ENCODE results near the gene AEBP2.

Gene AEBP2

DNA sequence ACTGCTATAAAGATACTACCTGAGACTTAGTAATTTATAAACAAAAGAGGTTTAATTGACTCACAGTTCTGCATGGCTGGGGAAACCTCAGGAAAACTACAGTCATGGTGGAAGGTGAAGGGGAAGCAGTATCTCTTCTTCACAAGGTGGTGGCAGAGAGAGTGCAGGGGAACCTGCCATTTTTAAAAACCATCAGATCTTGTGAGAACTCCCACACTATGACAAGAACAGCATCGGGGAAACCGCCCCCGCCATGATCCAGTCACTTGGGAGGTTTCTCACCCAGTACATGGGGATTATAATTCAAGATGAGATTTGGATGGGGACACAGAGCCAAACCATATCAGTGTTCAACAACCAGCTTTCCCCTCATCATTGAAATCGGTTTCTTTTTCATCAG, 49.9 kb downstream of the AEBP2 start:
- H3K36me3 ChIP-seq (ENCODE audit: insufficient read depth), result no peaks in the 10 kb centered on the region
- H4K20me1 ChIP-seq (ENCODE audit: insufficient read depth), result no peaks in the 10 kb centered on the region
- no peak overlapping the region for H3K4me3 ChIP-seq (IDR thresholded peaks at IDR 0.05; ENCODE audit: insufficient read depth, low read depth, low read length)
- H3K27ac ChIP-seq, result no peak overlapping the region
- H3K4me1 ChIP-seq (ENCODE audit: low read depth, poor library complexity, severe bottlenecking), result no peaks in the 10 kb centered on the region
- H3K9ac ChIP-seq, result no peak overlapping the region
- TF ChIP-seq, protein P1, sequence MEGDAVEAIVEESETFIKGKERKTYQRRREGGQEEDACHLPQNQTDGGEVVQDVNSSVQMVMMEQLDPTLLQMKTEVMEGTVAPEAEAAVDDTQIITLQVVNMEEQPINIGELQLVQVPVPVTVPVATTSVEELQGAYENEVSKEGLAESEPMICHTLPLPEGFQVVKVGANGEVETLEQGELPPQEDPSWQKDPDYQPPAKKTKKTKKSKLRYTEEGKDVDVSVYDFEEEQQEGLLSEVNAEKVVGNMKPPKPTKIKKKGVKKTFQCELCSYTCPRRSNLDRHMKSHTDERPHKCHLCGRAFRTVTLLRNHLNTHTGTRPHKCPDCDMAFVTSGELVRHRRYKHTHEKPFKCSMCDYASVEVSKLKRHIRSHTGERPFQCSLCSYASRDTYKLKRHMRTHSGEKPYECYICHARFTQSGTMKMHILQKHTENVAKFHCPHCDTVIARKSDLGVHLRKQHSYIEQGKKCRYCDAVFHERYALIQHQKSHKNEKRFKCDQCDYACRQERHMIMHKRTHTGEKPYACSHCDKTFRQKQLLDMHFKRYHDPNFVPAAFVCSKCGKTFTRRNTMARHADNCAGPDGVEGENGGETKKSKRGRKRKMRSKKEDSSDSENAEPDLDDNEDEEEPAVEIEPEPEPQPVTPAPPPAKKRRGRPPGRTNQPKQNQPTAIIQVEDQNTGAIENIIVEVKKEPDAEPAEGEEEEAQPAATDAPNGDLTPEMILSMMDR (conservative IDR thresholded peaks at IDR 0.05; ENCODE audit: low read depth, low read length), result no peak
- no peak overlapping the region for H2AFZ ChIP-seq (ENCODE audit: low read depth)
- peaks cover 63% of the 10 kb centered on the region for H3K79me2 ChIP-seq (ENCODE audit: insufficient read depth, low read depth)
- H3K4me2 ChIP-seq, result no peak overlapping the region
- no peaks in the 10 kb centered on the region for H3K27me3 ChIP-seq (ENCODE audit: insufficient read depth, low read depth)

GRCh38 chr12:19490908-19491307, 51.6 kb downstream of the AEBP2 start:
- H3K36me3 ChIP-seq (ENCODE audit: insufficient read depth), result no peaks in the 10 kb centered on the region
- H3K4me3 ChIP-seq (IDR thresholded peaks at IDR 0.05; ENCODE audit: insufficient read depth, low read depth, low read length), result no peak overlapping the region
- peaks cover 55% of the 10 kb centered on the region for H3K79me2 ChIP-seq (ENCODE audit: insufficient read depth, low read depth)
- H3K9ac ChIP-seq, result no peak overlapping the region
- H4K20me1 ChIP-seq (ENCODE audit: insufficient read depth), result no peaks in the 10 kb centered on the region
- H3K4me2 ChIP-seq, result no peak overlapping the region
- no peaks in the 10 kb centered on the region for H3K4me1 ChIP-seq (ENCODE audit: low read depth, poor library complexity, severe bottlenecking)
- no peak overlapping the region for H2AFZ ChIP-seq (ENCODE audit: low read depth)
- no peaks in the 10 kb centered on the region for H3K27me3 ChIP-seq (ENCODE audit: insufficient read depth, low read depth)
- H3K27ac ChIP-seq, result no peak overlapping the region
- TF ChIP-seq, protein P1 (conservative IDR thresholded peaks at IDR 0.05; ENCODE audit: low read depth, low read length), result no peak

DNA sequence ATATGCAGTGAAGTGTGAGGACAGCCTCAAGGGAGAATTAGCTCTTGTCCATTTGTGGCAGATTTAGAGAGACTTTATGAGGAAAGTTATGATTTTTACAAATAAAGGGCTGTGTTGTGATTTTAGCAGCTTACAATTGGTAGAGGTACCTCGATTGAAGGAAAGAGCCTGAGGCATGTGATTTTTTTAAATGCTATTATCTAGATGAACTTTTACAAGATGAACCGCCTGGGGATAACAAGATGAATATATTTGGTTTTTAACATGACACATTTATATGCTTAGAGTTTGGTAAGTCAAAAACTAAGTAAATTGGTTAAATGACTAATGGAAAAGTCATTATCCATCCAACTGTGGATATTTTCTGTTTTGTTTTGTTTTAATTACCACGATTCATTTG, 52.6 kb downstream of the AEBP2 start:
- no peaks in the 10 kb centered on the region for H4K20me1 ChIP-seq (ENCODE audit: insufficient read depth)
- no peaks in the 10 kb centered on the region for H3K27me3 ChIP-seq (ENCODE audit: insufficient read depth, low read depth)
- no peak overlapping the region for H3K27ac ChIP-seq
- peaks cover 51% of the 10 kb centered on the region for H3K79me2 ChIP-seq (ENCODE audit: insufficient read depth, low read depth)
- no peak overlapping the region for H2AFZ ChIP-seq (ENCODE audit: low read depth)
- no peak overlapping the region for H3K4me2 ChIP-seq
- H3K9ac ChIP-seq, result no peak overlapping the region
- H3K36me3 ChIP-seq (ENCODE audit: insufficient read depth), result no peaks in the 10 kb centered on the region
- no peak overlapping the region for H3K4me3 ChIP-seq (IDR thresholded peaks at IDR 0.05; ENCODE audit: insufficient read depth, low read depth, low read length)
- H3K4me1 ChIP-seq (ENCODE audit: low read depth, poor library complexity, severe bottlenecking), result no peaks in the 10 kb centered on the region
- TF ChIP-seq, protein P1 (conservative IDR thresholded peaks at IDR 0.05; ENCODE audit: low read depth, low read length), result no peak

DNA sequence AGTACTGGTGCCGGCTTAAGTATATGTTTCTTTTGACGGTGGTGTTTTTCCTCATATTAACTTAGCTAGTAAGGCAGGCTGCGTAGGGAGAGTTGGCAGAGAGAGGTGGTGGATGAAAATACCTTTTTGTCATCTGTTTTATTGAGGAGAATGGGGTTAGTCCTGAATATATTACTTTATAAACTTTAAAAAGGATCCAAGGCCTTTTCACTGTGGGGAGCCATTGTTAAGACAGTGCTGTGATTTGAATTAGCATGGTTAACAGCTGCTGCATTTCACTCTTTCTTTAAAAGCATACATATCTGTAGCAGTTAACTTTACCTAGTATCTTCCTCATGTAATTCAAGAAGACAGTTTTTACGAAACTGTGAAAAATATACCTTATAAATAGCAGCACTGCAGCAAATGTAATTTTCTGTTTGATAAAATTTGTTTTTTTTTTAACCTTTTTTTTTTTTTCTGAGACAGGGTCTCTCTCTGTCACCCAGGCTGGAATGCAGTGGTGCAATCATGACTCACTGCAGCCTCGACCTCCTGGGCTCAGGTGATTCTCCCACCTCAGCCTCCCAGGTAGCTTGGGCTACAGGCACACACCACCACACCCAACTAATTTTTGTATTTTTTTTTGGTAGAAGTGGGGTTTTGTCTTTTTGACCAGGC, 57.1 kb downstream of the AEBP2 start:
- Histone ChIP-seq H3K4me2 (no peak overlapping the region), H4K20me1 (ENCODE audit: insufficient read depth) (no peaks in the 10 kb centered on the region), H3K36me3 (ENCODE audit: insufficient read depth) (peaks cover 4% of the 10 kb centered on the region; the same call in 1 of the 2 replicates), H3K4me1 (ENCODE audit: low read depth, poor library complexity, severe bottlenecking) (no peaks in the 10 kb centered on the region), H2AFZ (ENCODE audit: low read depth) (no peak overlapping the region), H3K4me3 (IDR thresholded peaks at IDR 0.05; ENCODE audit: insufficient read depth, low read depth, low read length) (no peak overlapping the region), H3K9ac (no peak overlapping the region), H3K27ac (no peak overlapping the region), H3K79me2 (ENCODE audit: insufficient read depth, low read depth) (peaks cover 35% of the 10 kb centered on the region), H3K27me3 (ENCODE audit: insufficient read depth, low read depth) (no peaks in the 10 kb centered on the region)
- TF ChIP-seq, protein P1 (conservative IDR thresholded peaks at IDR 0.05; ENCODE audit: low read depth, low read length), result no peak
